ENCODE measurements around the gene TASOR2.

The TASOR2 gene

DNA sequence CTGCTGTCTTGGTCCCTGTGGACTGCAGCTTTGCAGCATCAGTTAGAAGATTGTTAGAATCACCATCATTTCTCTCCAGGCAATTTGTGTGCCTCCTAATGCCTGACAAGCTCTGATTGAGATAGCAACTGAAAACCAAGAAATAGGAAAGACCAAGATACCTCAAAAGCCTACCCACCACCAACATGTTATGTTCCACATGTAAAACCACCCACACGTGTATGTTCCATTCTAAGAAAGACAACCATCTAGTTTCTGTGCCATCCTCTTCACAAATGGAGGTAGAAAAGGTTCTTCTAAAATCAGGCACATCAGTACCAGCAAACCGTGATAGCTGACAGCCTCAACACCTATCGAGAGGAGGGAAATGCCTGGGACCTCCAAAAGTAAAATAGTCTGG, 46.9 kb downstream of the TASOR2 start:
- Mint-ChIP-seq H3K4me1 (no peaks in the 10 kb centered on the region), H3K27me3 (ENCODE audit: low read depth) (no peaks in the 10 kb centered on the region), H3K4me3 (no peak overlapping the region), H3K9me3 (no peaks in the 10 kb centered on the region), H3K27ac (no peak overlapping the region), H3K36me3 (ENCODE audit: low read depth) (peaks cover 43% of the 10 kb centered on the region)
- no peak for TF ChIP-seq CTCF (IDR thresholded peaks at IDR 0.05; ENCODE audit: unreplicated experiment in 3 of 3)

GRCh38 chr10:5732141-5732540, 47.5 kb downstream of the TASOR2 start:
- no peaks in the 10 kb centered on the region for H3K4me1 Mint-ChIP-seq
- no peaks in the 10 kb centered on the region for H3K9me3 Mint-ChIP-seq
- no peak overlapping the region for H3K27ac Mint-ChIP-seq
- H3K4me3 Mint-ChIP-seq = no peak overlapping the region
- peaks cover 41% of the 10 kb centered on the region for H3K36me3 Mint-ChIP-seq (ENCODE audit: low read depth)
- TF ChIP-seq CTCF (IDR thresholded peaks at IDR 0.05; ENCODE audit: unreplicated experiment in 3 of 3) = no peak
- H3K27me3 Mint-ChIP-seq (ENCODE audit: low read depth) = no peaks in the 10 kb centered on the region

All from nephron (organoid).